ENCODE results near the gene MUC2.

DNA sequence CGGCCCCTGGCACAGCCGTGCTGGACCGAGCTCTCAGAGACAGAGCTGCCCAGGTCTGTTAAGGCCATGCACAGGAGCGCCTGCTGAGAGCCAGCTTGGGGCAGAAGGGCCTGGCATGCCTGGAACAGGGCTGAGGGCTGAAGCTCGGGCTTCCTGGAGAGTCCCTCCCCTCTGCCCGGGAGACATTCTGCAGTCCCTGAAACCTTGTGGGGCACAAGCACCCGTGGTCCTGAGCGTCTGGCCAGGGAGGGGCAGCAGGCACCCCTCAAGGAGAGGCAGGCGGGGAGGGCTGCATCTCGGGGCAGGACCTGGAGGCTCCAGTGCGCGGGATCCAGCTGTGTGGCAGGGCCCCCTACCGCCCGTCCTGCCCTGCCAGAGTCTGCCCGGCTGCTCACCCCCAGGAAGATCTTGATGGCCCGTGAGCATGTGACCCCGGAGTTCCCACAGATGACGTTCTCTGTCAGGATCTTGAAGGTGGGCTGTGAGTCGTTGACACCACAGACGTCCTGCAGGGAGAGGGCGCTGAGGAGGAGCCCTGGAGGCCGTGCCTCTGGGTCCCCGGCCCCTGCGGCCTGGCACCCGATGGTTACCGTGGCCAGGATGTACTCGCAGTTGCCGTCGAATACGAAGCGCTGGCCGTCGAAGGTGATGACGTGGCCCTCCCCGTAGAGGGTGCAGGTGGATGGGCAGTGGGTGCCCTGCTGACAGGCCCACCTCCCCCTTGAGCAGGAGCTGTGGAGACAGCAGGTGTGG is 49.1 kb upstream of the MUC2 start:
- TF ChIP-seq ZNF384 (IDR thresholded peaks at IDR 0.05) (no peak), FOXM1 (IDR thresholded peaks at IDR 0.05; ENCODE audit: borderline replicate concordance) (no peak)

Data from HEK293T (cell line).